ENCODE results near the gene PNLIP.

Gene PNLIP

DNA sequence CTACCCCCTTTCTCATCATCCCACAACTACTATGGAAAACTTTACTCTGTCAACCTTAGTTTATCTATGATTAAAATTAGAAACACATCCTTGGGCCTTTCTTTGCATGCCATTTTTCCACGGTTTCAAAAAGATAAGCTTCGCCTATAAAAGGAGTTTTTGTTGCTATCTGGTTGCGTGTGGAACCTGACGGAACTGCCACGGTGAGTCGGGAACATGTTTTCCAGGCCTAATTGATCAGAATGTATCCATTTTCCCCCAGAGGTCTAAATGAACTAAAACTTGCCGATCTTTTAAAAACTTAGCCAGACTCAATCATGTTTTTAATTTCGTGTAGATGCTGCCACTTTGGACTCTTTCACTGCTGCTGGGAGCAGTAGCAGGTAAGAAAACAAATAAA, at the start of gene PNLIP:
Gene PNLIP, plus strand, starts transcription at position 176 of the 400 bp plus-strand sequence. Its CDS starts 162 bp downstream, at position 338.
- in situ Hi-C loops (cut with MboI; ENCODE audit: low sequenced_read_pairs) = no loop called here

DNA sequence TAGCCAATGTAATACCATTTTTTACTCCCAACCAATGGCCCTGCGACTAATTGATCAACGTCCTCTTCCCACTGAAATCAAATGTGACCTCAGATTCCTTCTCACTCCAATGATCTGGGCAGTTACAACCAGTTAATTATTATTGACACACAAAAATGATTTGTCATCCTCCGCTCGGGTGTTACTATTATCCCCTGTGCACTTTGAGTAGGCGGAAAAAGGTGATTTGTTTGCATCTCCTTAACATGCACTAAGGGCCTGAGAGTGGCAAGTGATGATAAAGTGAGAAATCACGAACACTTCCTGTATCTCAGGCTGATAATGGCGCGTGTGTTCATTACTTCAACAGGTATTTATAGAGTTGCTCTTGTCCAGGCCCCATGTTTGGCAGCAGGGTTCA, 40.9 kb upstream of the PNLIP start:
- in situ Hi-C loops (cut with MboI; ENCODE audit: low sequenced_read_pairs) = no loop called here

GRCh38 chr10:116510565-116510964, 35.2 kb upstream of the PNLIP start:
- in situ Hi-C loops (cut with MboI; ENCODE audit: low sequenced_read_pairs) = no loop called here

- in situ Hi-C loops (cut with MboI; ENCODE audit: low sequenced_read_pairs) = no loop called here
Measured at GRCh38 chr10:116511365-116511764, 34.4 kb upstream of the PNLIP start.

DNA sequence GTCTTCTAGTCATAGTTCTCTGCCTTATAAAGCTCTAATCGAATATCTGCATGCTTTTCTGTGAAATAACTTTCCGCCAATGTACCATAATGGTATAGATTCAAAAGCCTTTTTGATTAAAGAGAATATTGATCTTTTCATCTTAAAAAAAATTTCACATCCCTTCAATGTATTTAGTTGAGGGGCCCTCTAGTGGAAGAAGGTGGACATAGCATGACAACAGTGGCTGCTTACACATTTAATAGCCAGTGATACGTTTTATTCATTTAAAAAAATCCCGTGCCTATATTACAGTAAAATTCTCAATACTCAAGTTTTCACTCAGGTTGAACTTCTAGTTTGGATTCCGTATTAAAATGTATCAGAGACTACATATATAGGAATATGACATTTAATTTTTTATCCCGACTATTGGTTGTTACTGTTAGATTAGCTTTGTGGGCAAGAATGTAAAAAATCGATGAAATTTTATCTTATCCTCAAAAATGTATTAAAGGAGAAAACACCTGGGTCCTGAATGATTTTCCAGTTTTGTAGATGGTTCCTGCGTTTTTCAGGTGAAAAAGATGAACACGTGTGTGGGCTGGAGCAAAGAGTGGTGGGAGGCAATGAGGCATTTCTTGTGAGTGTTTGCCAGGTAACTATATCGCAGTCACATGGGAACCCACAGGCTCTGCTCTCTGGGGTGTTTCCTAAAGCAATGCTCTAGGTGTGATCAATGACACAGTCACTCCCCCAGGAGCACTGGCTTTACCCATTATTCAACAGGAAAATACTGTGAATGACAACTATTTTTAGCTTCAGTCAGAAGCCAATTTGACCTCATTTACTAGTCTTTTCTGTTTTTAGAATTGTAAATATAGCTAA, 24.1 kb upstream of the PNLIP start:
- in situ Hi-C loops (cut with MboI; ENCODE audit: low sequenced_read_pairs) = no loop called here

- in situ Hi-C loops (cut with MboI; ENCODE audit: low sequenced_read_pairs) = no loop called here
Measured at GRCh38 chr10:116522803-116523381, 22.8 kb upstream of the PNLIP start.

- in situ Hi-C loops (cut with MboI; ENCODE audit: low sequenced_read_pairs) = no loop called here
Measured at GRCh38 chr10:116524736-116525135, 21.0 kb upstream of the PNLIP start.

DNA sequence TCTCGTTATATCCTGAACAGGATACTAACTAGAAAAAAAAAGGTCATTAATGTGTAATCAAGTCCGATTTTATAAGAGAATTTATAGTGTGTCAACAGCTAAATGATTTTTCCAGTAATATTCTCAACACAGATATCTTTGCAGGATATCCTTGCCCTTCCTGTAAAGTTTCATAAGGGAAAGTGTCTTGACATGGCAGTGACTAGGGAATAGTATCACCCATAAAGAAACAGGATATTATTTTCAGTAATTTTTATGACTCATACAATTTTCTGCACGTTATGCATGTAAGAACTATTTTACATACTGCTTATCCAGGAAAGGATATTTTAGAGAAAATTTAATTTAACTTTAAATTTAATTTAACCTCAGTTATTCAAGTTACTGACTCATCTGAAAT, 19.5 kb upstream of the PNLIP start:
- in situ Hi-C loops (cut with MboI; ENCODE audit: low sequenced_read_pairs) = no loop called here

GRCh38 chr10:116536810-116537209, 8.9 kb upstream of the PNLIP start:
- in situ Hi-C loops (cut with MboI; ENCODE audit: low sequenced_read_pairs) = no loop called here

DNA sequence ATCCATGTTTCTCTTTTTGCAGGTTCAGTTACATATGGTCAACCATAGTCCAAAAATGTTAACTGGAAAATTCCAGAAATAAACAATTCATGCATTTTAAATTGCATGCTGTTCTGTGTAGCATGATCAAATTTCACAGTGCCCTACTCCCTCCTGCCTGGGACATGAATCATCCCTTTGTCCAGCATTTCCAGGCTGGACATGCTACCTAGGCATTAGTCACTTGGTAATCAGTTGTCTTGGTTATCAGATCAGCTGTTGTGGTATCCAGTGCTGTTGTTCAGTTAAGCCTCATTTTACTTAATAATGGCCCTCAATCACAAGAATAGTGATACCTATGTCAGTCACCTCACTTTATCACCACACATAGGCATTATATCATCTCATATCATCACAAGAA, 7.3 kb upstream of the PNLIP start:
- in situ Hi-C loops (cut with MboI; ENCODE audit: low sequenced_read_pairs) = no loop called here

- in situ Hi-C loops (cut with MboI; ENCODE audit: low sequenced_read_pairs) = no loop called here
Measured at GRCh38 chr10:116538992-116539391, 6.7 kb upstream of the PNLIP start.

DNA sequence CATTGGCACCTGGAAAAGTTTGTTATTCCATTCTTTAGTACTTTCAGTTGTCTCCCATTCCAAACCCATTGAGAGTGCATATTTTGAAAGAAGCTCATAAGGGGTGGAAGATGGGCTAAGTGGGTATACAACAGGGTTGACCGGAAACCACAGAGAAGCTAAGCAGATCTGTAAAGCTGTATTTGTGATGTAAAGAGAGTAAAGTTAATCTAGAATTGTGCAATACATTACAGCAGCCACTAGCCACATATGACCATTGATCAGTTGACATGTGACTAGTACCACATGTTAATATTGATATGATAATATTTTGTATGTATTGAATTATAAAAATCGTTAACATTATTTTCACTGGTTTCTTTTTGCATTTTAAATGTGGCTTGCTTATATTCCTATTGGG, 4.9 kb upstream of the PNLIP start:
- in situ Hi-C loops (cut with MboI; ENCODE audit: low sequenced_read_pairs) = no loop called here

DNA sequence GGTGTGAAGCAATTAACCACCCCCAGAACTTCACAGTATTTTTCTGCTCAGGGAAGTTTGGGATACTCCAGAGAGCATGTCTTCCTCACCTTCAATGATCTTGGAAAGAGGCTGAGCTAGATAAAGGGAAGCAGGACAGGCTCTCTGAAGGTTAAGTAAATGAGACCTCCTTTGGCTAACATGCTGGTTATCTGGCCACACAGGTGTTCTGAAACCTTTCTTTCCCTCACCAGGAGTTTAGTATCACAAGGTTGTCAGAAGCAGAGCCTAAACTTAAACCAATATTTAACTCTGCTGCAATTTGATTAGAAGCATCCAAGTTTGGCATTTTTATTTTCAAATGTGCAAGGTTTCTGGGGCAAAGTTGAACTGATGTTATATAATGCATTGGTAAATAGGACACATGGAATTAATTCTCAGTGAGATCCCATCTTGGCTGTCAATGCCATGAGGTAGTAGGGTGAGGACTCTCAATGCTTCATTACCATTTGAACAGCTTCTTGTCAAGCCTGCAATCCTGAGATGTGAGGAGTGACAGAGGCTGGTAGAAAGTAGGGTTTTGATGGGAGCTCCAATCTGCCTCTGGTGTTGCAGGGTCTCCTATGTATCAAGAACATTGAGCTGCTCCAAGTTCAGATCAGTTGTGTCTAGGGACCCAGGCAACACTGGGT, 3.6 kb upstream of the PNLIP start:
- in situ Hi-C loops (cut with MboI; ENCODE audit: low sequenced_read_pairs) = no loop called here

GRCh38 chr10:116545122-116545521, 609 bp upstream of the PNLIP start:
- in situ Hi-C loops (cut with MboI; ENCODE audit: low sequenced_read_pairs) = no loop called here

DNA sequence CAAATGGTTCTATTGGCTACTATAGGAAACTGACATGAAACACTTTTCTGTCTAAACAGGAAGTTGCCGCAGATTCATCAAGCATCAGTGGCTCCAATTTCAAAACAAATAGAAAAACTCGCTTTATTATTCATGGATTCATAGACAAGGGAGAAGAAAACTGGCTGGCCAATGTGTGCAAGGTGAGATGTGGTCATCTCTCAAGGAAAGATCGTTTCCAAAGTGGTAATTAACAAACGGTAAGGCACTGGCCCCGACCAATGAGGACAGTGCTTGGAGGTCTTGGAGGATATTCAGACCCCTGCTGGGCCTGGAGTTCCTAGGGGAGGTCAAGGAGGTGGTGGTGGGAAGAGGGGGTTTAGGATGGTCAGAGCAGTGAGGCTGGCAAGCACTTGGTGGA, 2.6 kb downstream of the PNLIP start:
- in situ Hi-C loops (cut with MboI; ENCODE audit: low sequenced_read_pairs) = no loop called here

- in situ Hi-C loops (cut with MboI; ENCODE audit: low sequenced_read_pairs) = no loop called here
Measured at GRCh38 chr10:116553378-116553980, 7.7 kb downstream of the PNLIP start.

DNA sequence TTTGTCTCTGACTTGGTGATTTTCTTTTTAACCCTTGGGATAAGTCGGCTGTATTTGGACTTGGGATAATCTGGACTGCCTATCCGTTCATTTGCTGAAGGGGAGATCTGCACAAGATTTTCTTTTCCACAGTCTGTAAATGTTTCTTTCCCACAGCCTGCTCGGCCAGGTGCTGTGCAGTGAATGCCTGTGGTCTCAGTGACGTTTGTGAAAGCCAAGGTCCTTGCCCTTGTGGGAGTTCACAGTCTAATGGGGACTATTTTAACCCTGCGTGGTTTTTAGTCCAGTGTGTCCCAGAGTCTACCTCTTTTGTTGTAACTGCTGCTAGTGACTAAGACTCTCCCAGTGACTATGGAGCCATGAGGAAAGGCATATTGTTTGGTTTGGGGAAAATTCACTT, 8.9 kb downstream of the PNLIP start:
- in situ Hi-C loops (cut with MboI; ENCODE audit: low sequenced_read_pairs) = no loop called here

DNA sequence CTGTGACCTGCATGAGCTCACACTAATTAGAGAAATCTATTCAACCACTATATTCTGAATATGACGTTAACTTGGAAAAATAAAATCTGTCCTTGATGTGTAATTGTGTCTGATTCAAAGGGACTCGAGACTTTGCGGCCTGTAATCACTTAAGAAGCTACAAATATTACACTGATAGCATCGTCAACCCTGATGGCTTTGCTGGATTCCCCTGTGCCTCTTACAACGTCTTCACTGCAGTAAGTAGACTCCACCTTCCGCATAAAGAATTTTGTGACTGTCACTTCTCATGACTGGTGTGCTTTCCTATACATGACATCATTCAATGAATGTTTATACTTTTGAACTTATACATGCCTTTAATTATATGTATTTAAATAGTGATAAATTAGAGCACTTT, 10.1 kb downstream of the PNLIP start:
- in situ Hi-C loops (cut with MboI; ENCODE audit: low sequenced_read_pairs) = no loop called here

- in situ Hi-C loops (cut with MboI; ENCODE audit: low sequenced_read_pairs) = no loop called here
Measured at GRCh38 chr10:116557305-116557880, 11.7 kb downstream of the PNLIP start.

GRCh38 chr10:116565534-116565933, 19.8 kb downstream of the PNLIP start:
- in situ Hi-C loops (cut with MboI; ENCODE audit: low sequenced_read_pairs) = no loop called here

DNA sequence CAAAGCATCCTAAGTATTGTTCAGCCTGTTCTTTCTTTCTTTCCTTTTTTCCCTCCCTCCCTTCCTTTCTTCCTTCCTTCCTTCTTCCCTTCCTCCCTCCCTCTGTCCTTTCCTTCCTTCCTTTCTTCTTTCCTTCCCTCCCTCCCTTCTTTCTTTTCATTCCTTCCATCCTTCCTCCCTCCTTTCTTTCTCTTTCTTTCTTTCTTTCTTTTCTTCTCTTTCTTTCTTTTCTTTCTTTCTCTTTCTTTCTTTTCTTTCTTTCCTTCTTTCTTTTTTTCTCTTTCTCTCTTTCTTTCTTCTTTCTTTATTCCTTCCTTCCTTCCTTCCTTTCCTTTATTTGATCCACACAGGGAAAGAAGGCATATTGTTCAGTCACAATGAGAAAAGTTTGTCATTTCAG, 21.2 kb downstream of the PNLIP start:
- in situ Hi-C loops (cut with MboI; ENCODE audit: low sequenced_read_pairs) = no loop called here

Measured in HL-60/S4 (cell line).